Fibroblast of mammary gland (primary cell): ENCODE results near the gene STAB1.

Experiments
- DNase-seq: peaks from one replicate; pipeline ENCODE4 v3.0.0-alpha.2; 2010; ENCODE audit warnings: low read depth
- H3K4me3 ChIP-seq: 2 replicates; pipeline ENCODE4 v1.5.1; 2011; ENCODE audit warnings: low read depth, mild to moderate bottlenecking, low read length, moderate library complexity; ENCODE audit not compliant: control insufficient read depth
- CTCF ChIP-seq: conservative IDR thresholded peaks from 2 replicates; pipeline ENCODE4 v1.5.1; 2011; ENCODE audit warnings: low read depth, low read length, inconsistent platforms; ENCODE audit not compliant: control insufficient read depth, insufficient read depth

The STAB1 gene

GRCh38 chr3:52461874-52462273 is 33.3 kb upstream of the STAB1 start:
- TF ChIP-seq CTCF = no peak
- no peak for DNase-seq
- no peak overlapping the region for H3K4me3 ChIP-seq

- no peak for TF ChIP-seq CTCF
- H3K4me3 ChIP-seq = no peak overlapping the region
- DNase-seq = no peak
Measured at GRCh38 chr3:52463416-52463815, 31.7 kb upstream of the STAB1 start.

- DNase-seq = peak; percentile 61
- H3K4me3 ChIP-seq = no peak overlapping the region
- TF ChIP-seq CTCF = no peak
Measured at GRCh38 chr3:52468336-52468735, 26.8 kb upstream of the STAB1 start.

- TF ChIP-seq CTCF = no peak
- peak; percentile 34 for DNase-seq
- no peak overlapping the region for H3K4me3 ChIP-seq
Measured at GRCh38 chr3:52469001-52469400, 26.1 kb upstream of the STAB1 start.

GRCh38 chr3:52470920-52471319 is 24.2 kb upstream of the STAB1 start:
- TF ChIP-seq CTCF = no peak
- no peak for DNase-seq
- H3K4me3 ChIP-seq = no peak overlapping the region

- TF ChIP-seq CTCF = peak; percentile 68
- peak; percentile 59 for DNase-seq
- H3K4me3 ChIP-seq = no peak overlapping the region
Measured at GRCh38 chr3:52471371-52472238, 23.5 kb upstream of the STAB1 start.
